H1 (cell line): Measurements from ENCODE around the gene CARD11. TPM values are rescaled to one million over a fixed set of nuclear protein-coding genes. Genes with fewer than 3 reads are reported as not detected.

ENCODE experiments used
- CHD2 ChIP-seq: IDR thresholded peaks from 2 replicates; pipeline ENCODE4 v1.6.1; 2012; ENCODE audit warnings: low read length, improper control_type of control experiment
- GABPA ChIP-seq: IDR thresholded peaks from 2 replicates; pipeline ENCODE4 v1.6.1; 2011; ENCODE audit warnings: mild to moderate bottlenecking, low read length, moderate library complexity, borderline replicate concordance; ENCODE audit not compliant: insufficient read depth
- polyA plus RNA-seq, 7 experiments: library from polyadenylated mRNA; depleted of rRNA in 3 of 7; stranded (reverse) in 5 of 7; unstranded in 2 of 7; fragments of >200 nt in 5 of 7; fragments of 200-250 nt in 2 of 7; gene quantifications; 1 replicate in 5 of 7; 2 replicates in 1 of 7; 4 replicates in 1 of 7; pipeline versions ENCODE4 v1.2.1 to v1.2.3, GENCODE V29; 2011 to 2013; ENCODE audit warnings: missing spikeins in 2 of 7, mixed read lengths in 2 of 7
- total RNA-seq: library from RNA; stranded (reverse); fragmentation: NEBNext Ultra II Directional; extraction: Animal tissue kit (Norgen Biotek cat#: 25700); gene quantifications from 2 replicates; pipeline ENCODE4 v1.2.1, GENCODE V29; 2021
- TF ChIP-seq, protein P1 (sequence below): IDR thresholded peaks from 2 replicates; pipeline ENCODE4 v1.6.1; 2011; ENCODE audit warnings: low read length, improper control_type of control experiment
- TF ChIP-seq, protein P2 (sequence below): IDR thresholded peaks from 2 replicates; pipeline ENCODE4 v1.6.1; 2012; ENCODE audit warnings: inconsistent platforms

Gene CARD11
- total and polyA plus RNA-seq, 2 of the 8 experiments (the other 6 are each of a cell fraction or from before 2014, with no cell fraction given), result 12.6 to 29.8 TPM

DNA sequence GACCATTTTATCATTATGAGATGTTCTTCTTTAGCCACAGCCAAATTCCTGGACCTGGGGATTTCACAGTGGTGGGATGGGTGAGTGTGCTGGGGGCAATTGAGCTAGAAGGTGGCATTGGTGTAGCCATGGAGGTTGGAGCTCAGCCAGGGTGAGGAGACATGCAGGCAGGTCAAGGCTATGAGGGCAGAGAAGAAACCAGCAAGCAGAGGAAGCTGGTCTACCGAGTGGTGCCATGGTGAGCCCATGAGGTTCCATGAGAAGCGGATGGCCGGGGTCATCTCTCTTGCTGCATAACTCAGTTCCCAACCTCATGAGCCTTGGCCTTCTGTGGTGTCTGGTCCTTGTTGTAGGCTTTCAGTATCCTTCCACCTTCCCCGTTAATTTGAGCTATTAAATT, 91.4 kb downstream of the CARD11 start (continued):
- TF ChIP-seq, protein P1, sequence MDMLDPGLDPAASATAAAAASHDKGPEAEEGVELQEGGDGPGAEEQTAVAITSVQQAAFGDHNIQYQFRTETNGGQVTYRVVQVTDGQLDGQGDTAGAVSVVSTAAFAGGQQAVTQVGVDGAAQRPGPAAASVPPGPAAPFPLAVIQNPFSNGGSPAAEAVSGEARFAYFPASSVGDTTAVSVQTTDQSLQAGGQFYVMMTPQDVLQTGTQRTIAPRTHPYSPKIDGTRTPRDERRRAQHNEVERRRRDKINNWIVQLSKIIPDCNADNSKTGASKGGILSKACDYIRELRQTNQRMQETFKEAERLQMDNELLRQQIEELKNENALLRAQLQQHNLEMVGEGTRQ, result no peak
- TF ChIP-seq, protein P2, sequence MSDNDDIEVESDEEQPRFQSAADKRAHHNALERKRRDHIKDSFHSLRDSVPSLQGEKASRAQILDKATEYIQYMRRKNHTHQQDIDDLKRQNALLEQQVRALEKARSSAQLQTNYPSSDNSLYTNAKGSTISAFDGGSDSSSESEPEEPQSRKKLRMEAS, result no peak
- no peak for TF ChIP-seq GABPA
- TF ChIP-seq CHD2, result no peak
